Breast epithelium (tissue), 4 donors: ENCODE results near the gene NLRP12. TPM values are rescaled to one million over a fixed set of nuclear protein-coding genes. Genes with fewer than 3 reads are reported as not detected.
"Not testable (repeated sequence)": the region's sequence is repeated elsewhere in the genome, so short reads cannot be mapped to it uniquely, and the experiment has no call there.

Source experiments
- DNase-seq, 2 donors: peaks; one replicate each; pipeline ENCODE4 v3.0.0-alpha.2; 2019; ENCODE audit warnings: low spot score in 2 of 2
- H3K27ac ChIP-seq, 2 donors: fragments of 200-600 bp; sonication (generic) in 1 of 2; one replicate each; pipeline ENCODE4 v1.5.1; 2016 to 2019; ENCODE audit warnings: mild to moderate bottlenecking in 1 of 2
- H3K27me3 ChIP-seq, 2 donors: fragments of 200-600 bp; sonication (generic) in 1 of 2; one replicate each; pipeline versions ENCODE4 v1.5.1 to v1.6.0; 2017 to 2019; ENCODE audit warnings: control low read depth in 1 of 2, mild to moderate bottlenecking in 1 of 2
- H3K36me3 ChIP-seq: fragments of 200-600 bp; one replicate; pipeline ENCODE4 v1.5.1; 2019
- H3K4me1 ChIP-seq, 2 donors: fragments of 200-600 bp; sonication (generic); one replicate each; pipeline ENCODE4 v1.5.1; 2016 to 2019; ENCODE audit warnings: control low read depth in 1 of 2
- H3K4me3 ChIP-seq, 3 donors: fragments of 200-600 bp; sonication (generic); 1 replicate in 2 of 3; 2 replicates in 1 of 3; pipeline ENCODE4 v1.5.1; 2016 to 2019; ENCODE audit warnings: mild to moderate bottlenecking in 3 of 3, moderate library complexity in 2 of 3
- H3K9me3 ChIP-seq, 2 donors: fragments of 200-600 bp; sonication (generic) in 1 of 2; one replicate each; pipeline ENCODE4 v1.5.1; 2016 to 2019; ENCODE audit warnings: control low read depth in 1 of 2
- CTCF ChIP-seq, 3 donors: fragments of 450-650 bp; IDR thresholded peaks; one replicate each; pipeline ENCODE4 v1.5.1; 2016 to 2017; ENCODE audit warnings: antibody characterized with exemption in 3 of 3, mild to moderate bottlenecking in 3 of 3, moderate library complexity in 3 of 3
- POLR2A ChIP-seq: fragments of 450-650 bp; IDR thresholded peaks from one replicate; pipeline ENCODE4 v1.6.1; 2016; ENCODE audit warnings: antibody characterized with exemption, mild to moderate bottlenecking, moderate library complexity
- POLR2AphosphoS5 ChIP-seq, 3 donors: sonication (generic); formaldehyde crosslinking; IDR thresholded peaks; one replicate each; pipeline ENCODE4 v1.6.1; 2017; ENCODE audit warnings: antibody characterized with exemption in 3 of 3
- intact Hi-C: fragments of 100-400 bp; cut with DNase I; formaldehyde crosslinking; loops from one replicate; pipeline ENCODE4 v1.15.1; 2023; ENCODE audit warnings: low total_unique reads
- total RNA-seq, 3 donors: library from RNA; depleted of rRNA; stranded (reverse); fragments of >200 nt; gene quantifications; one replicate each; pipeline ENCODE4 v1.1.0, GENCODE V29; 2016

NLRP12 gene
- total RNA-seq, 3 donors from 2014 or later = 0.32 to 1.2 (median 0.66) TPM

GRCh38 chr19:53847555-53847954 lies 23.4 kb upstream of the NLRP12 start:
- TF ChIP-seq CTCF (IDR thresholded peaks at IDR 0.05) = no peak
- no peak for TF ChIP-seq POLR2A
- no peak for TF ChIP-seq POLR2AphosphoS5 (IDR thresholded peaks at IDR 0.05)
- Histone ChIP-seq H3K27me3 (no peaks in the 10 kb centered on the region), H3K36me3 (no peaks in the 10 kb centered on the region), H3K9me3 (no peaks in the 10 kb centered on the region), H3K4me3 (no peak overlapping the region), H3K27ac (no peak overlapping the region), H3K4me1 (no peaks in the 10 kb centered on the region)
- DNase-seq = no peak
- intact Hi-C loops = no loop called here

DNA sequence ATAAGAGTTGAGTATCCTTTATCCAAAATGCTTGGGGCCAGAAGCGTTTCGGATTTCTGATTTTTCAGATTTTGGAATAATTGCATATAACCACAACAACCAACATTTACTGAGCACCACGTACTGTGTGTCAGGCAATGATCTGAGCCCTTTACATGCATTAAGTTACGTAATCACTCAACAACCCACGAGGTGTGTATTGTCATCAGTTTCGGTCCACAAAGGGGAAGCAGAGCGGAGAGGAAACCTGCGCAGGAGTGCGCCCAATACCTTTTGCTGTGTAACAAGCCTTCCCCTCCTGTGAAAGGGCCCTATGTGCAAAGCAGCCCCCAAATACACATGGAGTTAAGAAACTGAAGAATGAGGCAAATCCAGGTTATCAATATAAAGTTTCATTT lies 20.7 kb upstream of the NLRP12 start:
- Histone ChIP-seq H3K9me3 (no peaks in the 10 kb centered on the region), H3K4me1 (no peaks in the 10 kb centered on the region), H3K27ac (no peak overlapping the region), H3K36me3 (no peaks in the 10 kb centered on the region), H3K27me3 (no peaks in the 10 kb centered on the region), H3K4me3 (no peak overlapping the region)
- intact Hi-C loops = no loop called here
- no peak for TF ChIP-seq POLR2A
- TF ChIP-seq CTCF (IDR thresholded peaks at IDR 0.05) = no peak
- no peak for TF ChIP-seq POLR2AphosphoS5 (IDR thresholded peaks at IDR 0.05)
- no peak for DNase-seq

DNA sequence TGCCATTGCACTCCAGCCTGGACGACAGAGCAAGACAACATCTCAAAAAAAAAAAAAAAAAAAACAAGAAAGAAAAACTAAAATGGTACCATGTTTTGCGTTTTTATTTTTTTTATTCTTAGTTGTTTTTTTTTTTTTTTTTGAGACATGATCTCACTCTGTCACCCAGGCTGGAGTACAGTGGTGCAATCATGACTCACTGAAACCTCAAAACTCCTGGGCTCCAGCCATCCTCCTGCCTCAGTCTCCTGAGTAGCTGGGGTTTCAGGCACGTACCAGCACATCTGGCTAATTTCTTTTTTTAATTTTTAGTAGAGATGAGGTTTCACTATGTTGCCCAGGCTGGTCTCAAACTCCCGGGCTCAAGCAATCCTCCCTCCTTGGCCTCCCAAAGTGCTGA lies 16.8 kb upstream of the NLRP12 start:
- H3K9me3 ChIP-seq, H3K4me3 ChIP-seq, DNase-seq, H3K36me3 ChIP-seq, H3K27ac ChIP-seq, intact Hi-C loops, H3K4me1 ChIP-seq, H3K27me3 ChIP-seq: not testable (repeated sequence)

DNA sequence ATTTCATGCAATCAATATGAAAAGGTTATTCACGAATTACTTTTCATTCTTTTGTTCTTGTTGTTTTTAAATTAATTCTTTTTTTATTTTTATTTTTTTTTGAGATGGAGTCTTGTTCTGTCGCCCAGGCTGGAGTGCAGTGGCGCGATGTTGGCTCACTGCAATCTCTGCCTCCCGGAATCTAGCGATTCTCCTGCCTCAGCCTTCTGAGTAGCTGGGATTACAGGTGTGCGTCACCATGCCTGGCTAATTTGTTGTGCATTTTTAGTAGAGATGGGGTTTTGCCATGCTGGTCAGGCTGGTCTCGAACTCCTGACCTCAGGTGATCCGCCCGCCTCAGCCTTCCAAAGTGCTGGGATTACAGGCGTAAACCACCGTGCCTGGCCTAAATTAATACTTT lies 16.1 kb upstream of the NLRP12 start:
- H3K27me3 ChIP-seq, H3K36me3 ChIP-seq, H3K4me1 ChIP-seq, intact Hi-C loops, H3K9me3 ChIP-seq, H3K4me3 ChIP-seq, H3K27ac ChIP-seq, DNase-seq: not testable (repeated sequence)

GRCh38 chr19:53838446-53838845 lies 14.3 kb upstream of the NLRP12 start:
- H3K4me1 ChIP-seq, H3K36me3 ChIP-seq, H3K9me3 ChIP-seq, H3K27me3 ChIP-seq, DNase-seq, intact Hi-C loops, H3K27ac ChIP-seq, H3K4me3 ChIP-seq: not testable (repeated sequence)

DNA sequence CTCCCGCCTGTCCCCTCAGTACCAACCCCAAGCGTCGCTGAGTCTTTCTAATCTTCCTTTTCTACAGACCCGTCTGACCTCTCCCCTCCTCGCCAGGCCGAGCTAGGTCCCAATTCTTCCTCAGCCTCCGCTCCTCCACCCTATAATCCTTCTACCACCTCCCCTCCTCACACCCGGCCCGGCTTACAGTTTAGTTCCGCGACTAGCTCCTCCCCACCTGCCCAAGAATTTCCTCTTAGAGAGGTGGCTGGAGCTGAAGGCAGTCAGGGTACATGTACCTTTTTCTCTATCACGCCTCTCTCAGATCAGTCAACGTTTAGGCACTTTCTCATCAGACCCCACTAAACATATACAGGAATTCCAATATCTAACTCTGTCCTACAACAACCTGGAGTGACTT lies 8.7 kb upstream of the NLRP12 start:
- H3K4me3 ChIP-seq, DNase-seq, H3K4me1 ChIP-seq, H3K27ac ChIP-seq, intact Hi-C loops, H3K36me3 ChIP-seq, H3K9me3 ChIP-seq: not testable (repeated sequence)
- H3K27me3 ChIP-seq = peaks cover 0 to 13% of the 10 kb centered on the region in 2 donors

DNA sequence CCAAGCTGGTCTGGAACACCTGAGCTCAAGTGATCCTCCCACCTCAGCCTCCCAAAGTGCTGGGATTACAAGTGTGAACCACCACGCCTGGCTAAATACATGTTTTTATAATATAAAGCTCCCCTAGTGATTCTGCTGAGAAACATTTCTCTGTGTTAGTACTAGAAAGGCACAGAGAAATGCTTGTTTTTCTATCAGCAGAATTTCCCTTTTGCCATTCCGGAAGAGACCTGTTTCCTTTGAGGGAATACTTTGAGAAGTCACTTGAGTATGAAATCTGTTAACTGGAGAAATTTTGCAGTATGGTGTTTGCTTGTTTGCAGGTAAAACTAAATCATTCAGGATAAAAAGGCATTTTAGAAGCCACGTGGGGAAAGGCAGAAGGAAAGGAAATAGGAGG lies 4.4 kb upstream of the NLRP12 start:
- H3K9me3 ChIP-seq = no peaks in the 10 kb centered on the region
- TF ChIP-seq CTCF (IDR thresholded peaks at IDR 0.05) (no peak), POLR2AphosphoS5 (IDR thresholded peaks at IDR 0.05) (no peak), POLR2A (no peak)
- no peaks in the 10 kb centered on the region for H3K4me1 ChIP-seq
- peaks cover 0 to 30% of the 10 kb centered on the region in 2 donors for H3K27me3 ChIP-seq
- intact Hi-C loops = no loop called here
- no peak for DNase-seq
- H3K4me3 ChIP-seq = no peak overlapping the region
- no peak overlapping the region for H3K27ac ChIP-seq
- H3K36me3 ChIP-seq = no peaks in the 10 kb centered on the region
